ENCODE measurements around the gene EXOC4.

Gene EXOC4

GRCh38 chr7:133975130-133975529 lies 722.3 kb downstream of the EXOC4 start:
- no peak overlapping the region for H3K27ac ChIP-seq
- no peak for TF ChIP-seq ZFX (IDR thresholded peaks at IDR 0.05)
- TF ChIP-seq, protein P1, sequence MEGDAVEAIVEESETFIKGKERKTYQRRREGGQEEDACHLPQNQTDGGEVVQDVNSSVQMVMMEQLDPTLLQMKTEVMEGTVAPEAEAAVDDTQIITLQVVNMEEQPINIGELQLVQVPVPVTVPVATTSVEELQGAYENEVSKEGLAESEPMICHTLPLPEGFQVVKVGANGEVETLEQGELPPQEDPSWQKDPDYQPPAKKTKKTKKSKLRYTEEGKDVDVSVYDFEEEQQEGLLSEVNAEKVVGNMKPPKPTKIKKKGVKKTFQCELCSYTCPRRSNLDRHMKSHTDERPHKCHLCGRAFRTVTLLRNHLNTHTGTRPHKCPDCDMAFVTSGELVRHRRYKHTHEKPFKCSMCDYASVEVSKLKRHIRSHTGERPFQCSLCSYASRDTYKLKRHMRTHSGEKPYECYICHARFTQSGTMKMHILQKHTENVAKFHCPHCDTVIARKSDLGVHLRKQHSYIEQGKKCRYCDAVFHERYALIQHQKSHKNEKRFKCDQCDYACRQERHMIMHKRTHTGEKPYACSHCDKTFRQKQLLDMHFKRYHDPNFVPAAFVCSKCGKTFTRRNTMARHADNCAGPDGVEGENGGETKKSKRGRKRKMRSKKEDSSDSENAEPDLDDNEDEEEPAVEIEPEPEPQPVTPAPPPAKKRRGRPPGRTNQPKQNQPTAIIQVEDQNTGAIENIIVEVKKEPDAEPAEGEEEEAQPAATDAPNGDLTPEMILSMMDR (conservative IDR thresholded peaks at IDR 0.05), result no peak

DNA sequence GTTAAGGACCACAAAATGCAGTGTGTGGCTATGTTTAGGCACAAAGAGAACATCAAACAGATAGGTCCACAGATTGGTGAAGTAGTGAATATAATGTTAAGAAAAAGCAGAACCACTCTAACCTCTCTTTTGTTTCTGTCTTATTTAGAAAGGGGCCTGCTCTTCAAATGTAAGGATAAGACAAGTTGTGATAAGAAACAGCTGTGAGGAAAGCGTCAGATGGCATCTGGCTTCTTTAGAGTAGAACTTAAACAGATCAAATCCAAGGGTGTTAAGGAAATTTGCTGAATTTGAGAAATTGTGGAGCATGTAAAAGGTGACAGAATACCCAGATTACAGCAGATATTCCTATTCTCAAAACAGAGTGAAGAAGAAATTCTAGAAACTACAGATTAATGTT lies 723.3 kb downstream of the EXOC4 start:
- TF ChIP-seq, protein P1 (conservative IDR thresholded peaks at IDR 0.05), result no peak
- TF ChIP-seq ZFX (IDR thresholded peaks at IDR 0.05), result no peak
- no peak overlapping the region for H3K27ac ChIP-seq

DNA sequence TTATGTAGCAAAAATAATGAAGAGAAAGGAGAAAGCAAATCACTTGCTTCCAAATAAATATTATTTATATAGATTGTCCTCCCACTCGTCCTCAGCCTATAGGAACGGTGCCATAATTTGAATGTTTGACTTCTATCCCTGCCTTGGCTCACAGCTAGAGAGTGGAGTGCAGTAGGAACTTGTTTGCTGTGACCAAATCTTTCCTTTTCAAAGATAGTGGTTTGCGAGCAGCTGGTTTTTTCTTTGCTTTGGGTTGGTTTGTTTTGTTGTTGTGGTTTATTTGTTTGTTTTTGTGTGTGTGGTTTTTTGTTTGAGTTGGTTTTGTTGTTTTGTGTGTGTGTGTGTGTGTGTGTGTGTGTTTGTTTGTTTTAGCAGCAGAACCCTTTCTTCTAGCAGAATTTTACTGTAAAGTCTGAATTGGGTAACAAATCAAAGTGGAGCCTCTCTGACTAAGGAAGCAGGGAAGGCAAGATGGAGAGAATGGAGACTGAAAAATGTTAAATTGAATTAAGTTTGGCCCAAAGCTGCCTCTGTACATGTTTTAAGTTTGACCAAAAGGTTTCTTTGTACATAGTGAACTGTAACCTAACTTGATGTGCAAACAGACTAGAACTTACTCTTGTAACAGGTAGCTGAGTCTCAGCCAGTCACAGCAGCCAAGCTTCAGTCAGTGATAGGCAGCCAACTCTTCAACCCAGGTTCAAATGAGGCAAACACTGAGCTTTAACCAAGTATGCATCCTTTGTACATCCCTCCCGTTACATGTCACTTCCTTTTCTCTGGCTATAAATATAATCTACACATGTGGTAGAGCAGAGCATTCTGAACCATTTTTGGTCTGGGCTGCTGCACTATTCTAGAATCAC lies 724.8 kb downstream of the EXOC4 start:
- peak overlapping the region; percentile 29; the same call in 1 of the 2 replicates for H3K27ac ChIP-seq

GRCh38 chr7:133978502-133979295 lies 725.8 kb downstream of the EXOC4 start:
- TF ChIP-seq, protein P1 (conservative IDR thresholded peaks at IDR 0.05), result no peak
- no peak for TF ChIP-seq ZFX (IDR thresholded peaks at IDR 0.05)
- H3K27ac ChIP-seq, result peak overlapping the region; percentile 29; the same call in 1 of the 2 replicates

More for the DNA sequence above, 724.8 kb downstream of the EXOC4 start:
- no peak for TF ChIP-seq ZFX (IDR thresholded peaks at IDR 0.05)
- TF ChIP-seq, protein P1 (conservative IDR thresholded peaks at IDR 0.05), result no peak

- TF ChIP-seq, protein P1 (conservative IDR thresholded peaks at IDR 0.05), result no peak
- TF ChIP-seq ZFX (IDR thresholded peaks at IDR 0.05), result no peak
- no peak overlapping the region for H3K27ac ChIP-seq
These were observed 727.9 kb downstream of the EXOC4 start for GRCh38 chr7:133980804-133981203.

DNA sequence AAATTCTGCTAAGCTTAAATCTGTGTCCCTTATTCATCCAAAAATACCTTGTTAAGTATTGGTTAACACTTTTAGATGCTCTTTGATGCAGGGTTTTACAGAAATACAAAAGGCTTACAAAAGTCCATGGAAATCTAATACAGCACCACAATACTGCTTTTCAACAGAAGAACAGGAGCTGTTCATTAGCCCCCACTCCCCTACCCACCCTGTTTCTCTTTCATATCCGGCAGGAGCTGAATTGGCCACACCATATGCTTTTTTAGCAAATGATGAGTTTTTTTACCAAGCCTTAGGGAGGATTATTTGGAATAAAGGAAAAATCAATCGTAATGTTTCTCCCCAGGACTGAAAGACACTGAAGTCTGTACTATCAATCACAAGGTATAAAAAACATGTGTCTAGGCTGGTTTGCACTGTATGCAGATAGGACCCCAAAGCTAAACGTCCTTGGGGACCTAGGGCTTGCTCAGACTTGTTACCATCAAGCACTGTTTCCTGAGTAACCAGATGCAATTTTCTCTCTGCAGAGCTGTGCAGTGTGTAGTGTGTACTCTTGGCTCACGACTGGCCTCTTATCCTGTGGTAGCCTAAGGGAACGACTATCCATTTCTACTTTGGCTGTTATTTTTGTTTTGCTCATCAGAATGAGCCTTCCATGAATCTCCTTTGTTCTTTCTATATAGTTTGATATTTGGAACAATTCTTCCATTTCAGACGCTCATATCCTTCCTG lies 731.0 kb downstream of the EXOC4 start:
- TF ChIP-seq, protein P1 (conservative IDR thresholded peaks at IDR 0.05), result no peak
- no peak for TF ChIP-seq ZFX (IDR thresholded peaks at IDR 0.05)
- no peak overlapping the region for H3K27ac ChIP-seq
